Fibroblast of mammary gland (primary cell): ENCODE data around the gene OVOL1.

Experiments used
- DNase-seq: peaks from one replicate; pipeline ENCODE4 v3.0.0-alpha.2; 2010; ENCODE audit warnings: low read depth
- H3K4me3 ChIP-seq: 2 replicates; pipeline ENCODE4 v1.5.1; 2011; ENCODE audit warnings: low read depth, mild to moderate bottlenecking, low read length, moderate library complexity; ENCODE audit not compliant: control insufficient read depth
- CTCF ChIP-seq: conservative IDR thresholded peaks from 2 replicates; pipeline ENCODE4 v1.5.1; 2011; ENCODE audit warnings: low read depth, low read length, inconsistent platforms; ENCODE audit not compliant: control insufficient read depth, insufficient read depth

The OVOL1 gene

GRCh38 chr11:65808744-65809341 is 22.0 kb downstream of the OVOL1 start:
- DNase-seq: no peak
- H3K4me3 ChIP-seq: no peak overlapping the region
- TF ChIP-seq CTCF: no peak

GRCh38 chr11:65809496-65809895 is 22.6 kb downstream of the OVOL1 start:
- TF ChIP-seq CTCF: no peak
- DNase-seq: no peak
- no peak overlapping the region for H3K4me3 ChIP-seq

- peak; percentile 10 for DNase-seq
- H3K4me3 ChIP-seq: no peak overlapping the region
- no peak for TF ChIP-seq CTCF
Observed at GRCh38 chr11:65810046-65810868, 23.4 kb downstream of the OVOL1 start.

- peak; percentile 38 for DNase-seq
- no peak overlapping the region for H3K4me3 ChIP-seq
- TF ChIP-seq CTCF: no peak
Observed at GRCh38 chr11:65811764-65812475, 25.1 kb downstream of the OVOL1 start.

- peak; percentile 86 for DNase-seq
- TF ChIP-seq CTCF: no peak
- no peak overlapping the region for H3K4me3 ChIP-seq
Observed at GRCh38 chr11:65814131-65814985, 27.5 kb downstream of the OVOL1 start.

- no peak for DNase-seq
- no peak overlapping the region for H3K4me3 ChIP-seq
Observed at GRCh38 chr11:65814986-65815565, 28.2 kb downstream of the OVOL1 start.

More at GRCh38 chr11:65814986-65815565, 28.2 kb downstream of the OVOL1 start:
- TF ChIP-seq CTCF: no peak
